ENCODE data around the gene FBXL13. TPM values are rescaled to one million over a fixed set of nuclear protein-coding genes. Genes with fewer than 3 reads are reported as not detected.

Gene FBXL13
- total RNA-seq, 1 experiment from 2014 or later = 0.43 TPM

DNA sequence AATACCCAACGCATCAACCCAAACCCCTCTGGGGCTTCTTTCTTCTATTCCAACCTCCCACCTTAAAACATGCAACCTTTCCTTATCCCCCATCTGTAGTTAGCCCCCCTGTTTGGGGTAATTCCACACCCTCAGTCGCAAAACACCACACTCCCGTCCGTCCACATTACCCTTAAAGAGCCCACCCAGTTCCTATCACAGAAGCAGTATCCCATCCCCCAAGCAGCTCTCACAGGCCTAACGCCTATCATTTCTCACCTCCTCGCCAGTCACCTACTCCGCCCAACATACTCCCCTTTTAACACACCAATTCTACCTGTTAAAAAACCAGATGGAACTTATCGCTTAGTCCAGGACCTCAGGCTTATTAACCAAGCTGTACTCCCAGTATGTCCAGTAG is 98.1 kb downstream of the FBXL13 start:
- CTCF ChIA-PET = no interaction called here
- Mint-ChIP-seq H3K9me3 (ENCODE audit: unreplicated experiment) (no peaks in the 10 kb centered on the region), H3K36me3 (ENCODE audit: insufficient read depth, unreplicated experiment) (no peaks in the 10 kb centered on the region), H3K27ac (ENCODE audit: unreplicated experiment) (no peak overlapping the region), H3K27me3 (ENCODE audit: insufficient read depth, unreplicated experiment) (no peaks in the 10 kb centered on the region), H3K4me1 (ENCODE audit: low read depth, unreplicated experiment) (no peaks in the 10 kb centered on the region), H3K4me3 (ENCODE audit: unreplicated experiment) (no peak overlapping the region)
- BruUV-seq (replicated peaks) = no TSS peak
- POLR2A ChIA-PET = no interaction called here
- H3K9me3 ChIP-seq = no peaks in the 10 kb centered on the region
- intact Hi-C loops (cut with micrococcal nuclease; ENCODE audit: unreplicated experiment) = no loop called here
- H3K4me1 ChIP-seq = no peaks in the 10 kb centered on the region
- H3K36me3 ChIP-seq (ENCODE audit: control insufficient read depth, insufficient read depth, low read length) = no peaks in the 10 kb centered on the region
- H3K4me3 ChIP-seq (ENCODE audit: low read depth, low read length) = no peak overlapping the region
- H3K27me3 ChIP-seq (replicated peaks; ENCODE audit: control insufficient read depth, insufficient read depth, low read length) = no peaks in the 10 kb centered on the region
- DNase-seq = no peak
- TF ChIP-seq, protein P1, sequence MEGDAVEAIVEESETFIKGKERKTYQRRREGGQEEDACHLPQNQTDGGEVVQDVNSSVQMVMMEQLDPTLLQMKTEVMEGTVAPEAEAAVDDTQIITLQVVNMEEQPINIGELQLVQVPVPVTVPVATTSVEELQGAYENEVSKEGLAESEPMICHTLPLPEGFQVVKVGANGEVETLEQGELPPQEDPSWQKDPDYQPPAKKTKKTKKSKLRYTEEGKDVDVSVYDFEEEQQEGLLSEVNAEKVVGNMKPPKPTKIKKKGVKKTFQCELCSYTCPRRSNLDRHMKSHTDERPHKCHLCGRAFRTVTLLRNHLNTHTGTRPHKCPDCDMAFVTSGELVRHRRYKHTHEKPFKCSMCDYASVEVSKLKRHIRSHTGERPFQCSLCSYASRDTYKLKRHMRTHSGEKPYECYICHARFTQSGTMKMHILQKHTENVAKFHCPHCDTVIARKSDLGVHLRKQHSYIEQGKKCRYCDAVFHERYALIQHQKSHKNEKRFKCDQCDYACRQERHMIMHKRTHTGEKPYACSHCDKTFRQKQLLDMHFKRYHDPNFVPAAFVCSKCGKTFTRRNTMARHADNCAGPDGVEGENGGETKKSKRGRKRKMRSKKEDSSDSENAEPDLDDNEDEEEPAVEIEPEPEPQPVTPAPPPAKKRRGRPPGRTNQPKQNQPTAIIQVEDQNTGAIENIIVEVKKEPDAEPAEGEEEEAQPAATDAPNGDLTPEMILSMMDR (IDR thresholded peaks at IDR 0.05; ENCODE audit: insufficient read depth in 1 of 2, low read depth in 1 of 2, low read length in 1 of 2, severe bottlenecking in 1 of 2, unreplicated experiment in 1 of 2) = no peak

DNA sequence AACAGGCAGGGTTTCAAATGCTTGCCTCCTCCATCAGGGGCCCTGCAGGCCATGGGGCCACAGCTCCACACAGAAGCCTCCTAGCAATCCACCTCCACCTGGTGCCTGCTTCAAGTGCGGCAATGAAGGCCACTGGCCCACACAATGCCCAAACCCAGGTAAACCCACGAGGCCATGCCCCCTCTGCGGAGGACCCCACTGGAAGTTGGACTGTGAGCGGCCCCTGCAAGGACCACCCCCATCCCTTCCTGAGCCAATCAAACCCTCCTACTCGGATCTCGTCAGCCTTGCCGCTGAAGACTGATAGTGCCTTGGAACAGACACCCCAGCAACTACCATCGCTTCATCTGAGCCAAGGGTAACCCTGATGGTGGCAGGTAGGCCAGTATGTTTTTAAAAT is 98.7 kb downstream of the FBXL13 start:
- H3K27ac Mint-ChIP-seq (ENCODE audit: unreplicated experiment) = no peak overlapping the region
- no peaks in the 10 kb centered on the region for H3K9me3 ChIP-seq
- H3K27me3 Mint-ChIP-seq (ENCODE audit: insufficient read depth, unreplicated experiment) = no peaks in the 10 kb centered on the region
- no peaks in the 10 kb centered on the region for H3K36me3 ChIP-seq (ENCODE audit: control insufficient read depth, insufficient read depth, low read length)
- BruUV-seq (replicated peaks) = no TSS peak
- TF ChIP-seq, protein P1 (IDR thresholded peaks at IDR 0.05; ENCODE audit: insufficient read depth in 1 of 2, low read depth in 1 of 2, low read length in 1 of 2, severe bottlenecking in 1 of 2, unreplicated experiment in 1 of 2) = no peak
- H3K4me1 ChIP-seq = no peaks in the 10 kb centered on the region
- H3K9me3 Mint-ChIP-seq (ENCODE audit: unreplicated experiment) = no peaks in the 10 kb centered on the region
- H3K36me3 Mint-ChIP-seq (ENCODE audit: insufficient read depth, unreplicated experiment) = no peaks in the 10 kb centered on the region
- H3K27me3 ChIP-seq (replicated peaks; ENCODE audit: control insufficient read depth, insufficient read depth, low read length) = no peaks in the 10 kb centered on the region
- POLR2A ChIA-PET = no interaction called here
- H3K4me3 Mint-ChIP-seq (ENCODE audit: unreplicated experiment) = no peak overlapping the region
- H3K4me1 Mint-ChIP-seq (ENCODE audit: low read depth, unreplicated experiment) = no peaks in the 10 kb centered on the region
- H3K4me3 ChIP-seq (ENCODE audit: low read depth, low read length) = no peak overlapping the region
- no peak for DNase-seq
- CTCF ChIA-PET = no interaction called here
- intact Hi-C loops (cut with micrococcal nuclease; ENCODE audit: unreplicated experiment) = no loop called here

DNA sequence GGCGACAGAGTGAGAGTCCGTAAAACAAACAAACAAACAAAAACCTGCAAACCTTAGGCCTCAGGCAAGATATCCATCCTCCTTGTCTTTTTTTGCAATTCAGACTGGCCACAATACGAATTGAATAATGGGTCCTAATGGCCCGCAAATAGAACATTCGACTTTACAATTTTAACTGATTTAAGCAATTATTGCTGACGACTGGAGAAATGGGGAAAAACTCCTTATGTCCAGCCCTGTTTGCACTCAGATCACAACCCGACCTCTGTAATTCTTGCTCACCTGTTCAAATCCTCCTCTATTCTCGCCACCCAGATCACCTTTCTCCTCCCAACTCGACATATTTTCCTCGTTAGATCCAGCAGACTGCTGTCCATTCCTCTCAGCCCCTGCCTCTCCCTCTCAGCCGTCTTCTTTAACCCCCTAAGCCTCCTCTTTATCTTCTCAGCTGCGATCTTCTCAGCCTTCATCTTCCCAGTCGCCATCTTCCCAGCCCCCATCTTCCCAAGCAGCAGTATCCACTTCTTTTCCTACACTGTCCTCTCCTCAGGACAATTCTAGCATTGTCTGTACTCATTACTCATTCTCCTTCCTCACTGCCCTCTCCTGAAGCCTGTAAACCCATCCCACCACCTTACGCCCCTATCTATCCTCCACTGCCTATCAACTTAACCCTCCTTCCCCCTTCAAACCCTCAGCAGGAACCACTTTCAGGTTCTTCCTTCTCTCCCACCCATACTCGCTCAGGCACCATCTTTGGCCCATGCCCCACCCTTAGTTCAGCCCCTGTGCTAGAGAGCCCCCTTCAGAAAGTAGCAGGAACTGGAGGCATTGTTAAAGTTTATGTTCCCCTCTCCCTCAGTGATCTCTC is 100.0 kb downstream of the FBXL13 start:
- H3K36me3 Mint-ChIP-seq (ENCODE audit: insufficient read depth, unreplicated experiment) = no peaks in the 10 kb centered on the region
- no peak overlapping the region for H3K4me3 Mint-ChIP-seq (ENCODE audit: unreplicated experiment)
- intact Hi-C loops (cut with micrococcal nuclease; ENCODE audit: unreplicated experiment) = no loop called here
- Histone ChIP-seq H3K4me3 (ENCODE audit: low read depth, low read length) (no peak overlapping the region), H3K36me3 (ENCODE audit: control insufficient read depth, insufficient read depth, low read length) (no peaks in the 10 kb centered on the region), H3K9me3 (no peaks in the 10 kb centered on the region), H3K4me1 (no peaks in the 10 kb centered on the region), H3K27me3 (replicated peaks; ENCODE audit: control insufficient read depth, insufficient read depth, low read length) (no peaks in the 10 kb centered on the region)
- no peak for DNase-seq
- H3K9me3 Mint-ChIP-seq (ENCODE audit: unreplicated experiment) = no peaks in the 10 kb centered on the region
- BruUV-seq (replicated peaks) = no TSS peak
- ChIA-PET POLR2A (no interaction called here), CTCF (no interaction called here)
- TF ChIP-seq, protein P1 (IDR thresholded peaks at IDR 0.05; ENCODE audit: insufficient read depth in 1 of 2, low read depth in 1 of 2, low read length in 1 of 2, severe bottlenecking in 1 of 2, unreplicated experiment in 1 of 2) = peak in 1 of 2 experiments; percentile 4
- H3K4me1 Mint-ChIP-seq (ENCODE audit: low read depth, unreplicated experiment) = no peaks in the 10 kb centered on the region
- H3K27me3 Mint-ChIP-seq (ENCODE audit: insufficient read depth, unreplicated experiment) = no peaks in the 10 kb centered on the region
- no peak overlapping the region for H3K27ac Mint-ChIP-seq (ENCODE audit: unreplicated experiment)

All from Caco-2 (cell line).